GM12872 (cell line): Measurements from ENCODE around the gene LGALS8.

Experiments used
- CTCF ChIP-seq: IDR thresholded peaks from 3 replicates; pipeline ENCODE4 v1.5.1; 2011; ENCODE audit warnings: low read depth, mild to moderate bottlenecking, low read length, moderate library complexity; ENCODE audit not compliant: insufficient read depth

The LGALS8 gene

GRCh38 chr1:236558846-236559245 is 35.1 kb downstream of the LGALS8 start:
- no peak for TF ChIP-seq CTCF

- TF ChIP-seq CTCF, result no peak
Measured at GRCh38 chr1:236560213-236560771, 36.5 kb downstream of the LGALS8 start.

- no peak for TF ChIP-seq CTCF
Measured at GRCh38 chr1:236561976-236562375, 38.2 kb downstream of the LGALS8 start.

GRCh38 chr1:236565530-236565929 is 41.7 kb downstream of the LGALS8 start:
- no peak for TF ChIP-seq CTCF

GRCh38 chr1:236568285-236568894 is 44.6 kb downstream of the LGALS8 start:
- TF ChIP-seq CTCF, result no peak

- no peak for TF ChIP-seq CTCF
Measured at GRCh38 chr1:236575523-236575922, 51.7 kb downstream of the LGALS8 start.

- TF ChIP-seq CTCF, result no peak
Measured at GRCh38 chr1:236576004-236576403, 52.2 kb downstream of the LGALS8 start.
